ENCODE data around the gene FAM120C. TPM values are rescaled to one million over a fixed set of nuclear protein-coding genes. Genes with fewer than 3 reads are reported as not detected.

FAM120C gene
- total RNA-seq, 2 donors from 2014 or later: 13.5 to 14.0 TPM

GRCh38 chrX:54178100-54178940 is 4.7 kb downstream of the FAM120C start:
- peak overlapping the region; percentile 21 for H3K27ac Mint-ChIP-seq
- ATAC-seq (no peak), DNase-seq (no peak)
- no peak overlapping the region for H3K4me3 Mint-ChIP-seq
- peaks cover 8% of the 10 kb centered on the region for H3K36me3 Mint-ChIP-seq (ENCODE audit: low read depth)
- peaks cover 39% of the 10 kb centered on the region for H3K4me1 Mint-ChIP-seq
- no peaks in the 10 kb centered on the region for H3K27me3 Mint-ChIP-seq
- H3K9me3 ChIP-seq (ENCODE audit: control insufficient read depth, low read length, poor library complexity, severe bottlenecking): no peaks in the 10 kb centered on the region

DNA sequence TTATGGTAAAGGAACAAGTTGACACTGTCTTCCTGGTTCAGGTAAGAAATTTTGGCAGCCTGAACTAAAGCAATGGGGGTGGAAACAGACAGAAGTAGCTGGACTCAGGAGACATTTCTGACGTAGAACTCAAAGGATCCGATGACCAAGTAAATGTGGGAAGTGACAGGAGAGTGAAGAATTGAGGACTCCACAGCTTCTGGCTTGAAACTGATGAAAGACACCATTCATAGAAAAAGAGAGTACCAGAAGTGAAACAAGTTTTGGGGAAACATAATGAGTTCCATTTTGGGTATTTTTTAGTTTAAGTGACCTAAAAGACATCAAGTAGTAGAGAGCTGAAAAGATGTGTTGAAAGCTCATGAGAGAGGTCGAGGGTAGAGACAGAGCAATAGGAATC is 5.7 kb downstream of the FAM120C start:
- ATAC-seq (no peak), DNase-seq (no peak)
- Mint-ChIP-seq H3K36me3 (ENCODE audit: low read depth) (peaks cover 8% of the 10 kb centered on the region), H3K4me1 (peaks cover 39% of the 10 kb centered on the region), H3K4me3 (peak overlapping the region; percentile 39), H3K27me3 (no peaks in the 10 kb centered on the region), H3K27ac (no peak overlapping the region)
- no peaks in the 10 kb centered on the region for H3K9me3 ChIP-seq (ENCODE audit: control insufficient read depth, low read length, poor library complexity, severe bottlenecking)

GRCh38 chrX:54173791-54174190 is 9.3 kb downstream of the FAM120C start:
- no peak for DNase-seq

GRCh38 chrX:54172455-54172854 is 10.6 kb downstream of the FAM120C start:
- H3K27ac Mint-ChIP-seq: no peak overlapping the region
- peaks cover 5% of the 10 kb centered on the region for H3K4me1 Mint-ChIP-seq
- peaks cover 4% of the 10 kb centered on the region for H3K36me3 Mint-ChIP-seq (ENCODE audit: low read depth)
- no peak overlapping the region for H3K4me3 Mint-ChIP-seq
- no peaks in the 10 kb centered on the region for H3K9me3 ChIP-seq (ENCODE audit: control insufficient read depth, low read length, poor library complexity, severe bottlenecking)
- no peak for DNase-seq
- no peaks in the 10 kb centered on the region for H3K27me3 Mint-ChIP-seq
- ATAC-seq: no peak

More at GRCh38 chrX:54173791-54174190, 9.3 kb downstream of the FAM120C start:
- ATAC-seq: no peak
- H3K27ac Mint-ChIP-seq: no peak overlapping the region
- no peaks in the 10 kb centered on the region for H3K27me3 Mint-ChIP-seq
- H3K4me3 Mint-ChIP-seq: no peak overlapping the region
- no peaks in the 10 kb centered on the region for H3K9me3 ChIP-seq (ENCODE audit: control insufficient read depth, low read length, poor library complexity, severe bottlenecking)
- H3K36me3 Mint-ChIP-seq (ENCODE audit: low read depth): peaks cover 4% of the 10 kb centered on the region
- peaks cover 13% of the 10 kb centered on the region for H3K4me1 Mint-ChIP-seq

GRCh38 chrX:54171527-54172250 is 11.4 kb downstream of the FAM120C start:
- H3K36me3 Mint-ChIP-seq (ENCODE audit: low read depth): no peaks in the 10 kb centered on the region
- no peak for DNase-seq
- H3K4me1 Mint-ChIP-seq: no peaks in the 10 kb centered on the region
- ATAC-seq: no peak
- no peaks in the 10 kb centered on the region for H3K9me3 ChIP-seq (ENCODE audit: control insufficient read depth, low read length, poor library complexity, severe bottlenecking)
- H3K27me3 Mint-ChIP-seq: no peaks in the 10 kb centered on the region
- no peak overlapping the region for H3K4me3 Mint-ChIP-seq
- peak overlapping the region; percentile 65 for H3K27ac Mint-ChIP-seq

GRCh38 chrX:54171091-54171490 is 12.0 kb downstream of the FAM120C start:
- H3K36me3 Mint-ChIP-seq (ENCODE audit: low read depth): no peaks in the 10 kb centered on the region

DNA sequence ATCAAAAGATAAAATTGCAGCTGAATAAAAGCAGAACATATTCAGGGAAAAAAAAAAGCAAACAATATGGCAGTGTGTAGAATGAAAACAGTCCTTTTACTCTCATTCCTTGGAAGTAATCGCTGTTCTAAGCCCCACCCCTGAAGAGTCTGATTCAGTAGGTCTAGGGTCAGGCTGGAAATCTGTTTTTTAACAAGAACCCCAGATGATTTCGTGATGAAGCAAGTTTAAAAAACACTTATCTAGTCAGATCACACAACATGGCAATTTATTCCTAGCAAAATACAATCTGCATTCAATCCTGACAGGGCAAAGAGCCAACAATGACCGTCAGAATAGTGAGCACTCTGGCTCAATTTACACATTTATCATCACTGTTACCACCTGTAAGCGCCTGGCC is 16.1 kb downstream of the FAM120C start:
- H3K9me3 ChIP-seq (ENCODE audit: control insufficient read depth, low read length, poor library complexity, severe bottlenecking): no peaks in the 10 kb centered on the region
- no peaks in the 10 kb centered on the region for H3K36me3 Mint-ChIP-seq (ENCODE audit: low read depth)
- no peaks in the 10 kb centered on the region for H3K27me3 Mint-ChIP-seq
- no peak overlapping the region for H3K27ac Mint-ChIP-seq
- ATAC-seq (no peak), DNase-seq (no peak)
- H3K4me3 Mint-ChIP-seq: no peak overlapping the region
- no peaks in the 10 kb centered on the region for H3K4me1 Mint-ChIP-seq

More at GRCh38 chrX:54171091-54171490, 12.0 kb downstream of the FAM120C start:
- no peak for DNase-seq
- no peaks in the 10 kb centered on the region for H3K9me3 ChIP-seq (ENCODE audit: control insufficient read depth, low read length, poor library complexity, severe bottlenecking)
- no peak for ATAC-seq
- Mint-ChIP-seq H3K27ac (peak overlapping the region; percentile 65), H3K27me3 (no peaks in the 10 kb centered on the region), H3K4me3 (no peak overlapping the region), H3K4me1 (no peaks in the 10 kb centered on the region)

- no peak overlapping the region for H3K4me3 Mint-ChIP-seq
- H3K27ac Mint-ChIP-seq: no peak overlapping the region
- peaks cover 9% of the 10 kb centered on the region for H3K36me3 Mint-ChIP-seq (ENCODE audit: low read depth)
- H3K27me3 Mint-ChIP-seq: no peaks in the 10 kb centered on the region
- ATAC-seq: no peak
- H3K4me1 Mint-ChIP-seq: peaks cover 2% of the 10 kb centered on the region
- no peak for DNase-seq
- H3K9me3 ChIP-seq (ENCODE audit: control insufficient read depth, low read length, poor library complexity, severe bottlenecking): no peaks in the 10 kb centered on the region
These were observed 25.5 kb downstream of the FAM120C start for GRCh38 chrX:54157561-54157960.

- DNase-seq (no peak), ATAC-seq (no peak)
- Mint-ChIP-seq H3K27ac (no peak overlapping the region), H3K4me3 (no peak overlapping the region), H3K36me3 (ENCODE audit: low read depth) (peaks cover 6% of the 10 kb centered on the region), H3K27me3 (no peaks in the 10 kb centered on the region), H3K4me1 (no peaks in the 10 kb centered on the region)
- H3K9me3 ChIP-seq (ENCODE audit: control insufficient read depth, low read length, poor library complexity, severe bottlenecking): no peaks in the 10 kb centered on the region
These were observed 48.8 kb downstream of the FAM120C start for GRCh38 chrX:54134269-54134668.

DNA sequence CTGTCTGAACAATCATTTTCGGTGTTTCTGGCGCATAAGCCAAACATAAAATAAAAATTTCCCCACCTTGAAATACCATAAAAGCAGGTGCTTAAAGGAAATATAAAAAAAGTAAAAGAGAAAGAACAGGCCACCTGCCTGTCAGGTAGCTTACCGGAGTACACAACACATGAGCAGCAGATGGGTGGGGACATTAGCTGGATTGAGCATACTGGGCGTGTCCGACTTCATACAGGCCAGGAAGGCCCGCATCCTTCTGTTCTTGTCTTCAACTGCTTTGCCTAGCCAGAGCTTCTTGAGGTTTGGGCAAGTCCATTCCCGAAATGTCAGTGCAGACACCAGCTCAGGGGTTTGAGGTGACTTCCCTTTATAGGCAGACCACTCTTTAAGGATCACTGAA is 66.7 kb downstream of the FAM120C start:
- no peaks in the 10 kb centered on the region for H3K9me3 ChIP-seq (ENCODE audit: control insufficient read depth, low read length, poor library complexity, severe bottlenecking)
- no peak overlapping the region for H3K4me3 Mint-ChIP-seq
- no peaks in the 10 kb centered on the region for H3K27me3 Mint-ChIP-seq
- ATAC-seq (no peak), DNase-seq (no peak)
- no peaks in the 10 kb centered on the region for H3K36me3 Mint-ChIP-seq (ENCODE audit: low read depth)
- no peak overlapping the region for H3K27ac Mint-ChIP-seq
- peaks cover under 1% of the 10 kb centered on the region for H3K4me1 Mint-ChIP-seq

GRCh38 chrX:54093571-54093970 is 89.5 kb downstream of the FAM120C start:
- Mint-ChIP-seq H3K27ac (no peak overlapping the region), H3K4me1 (no peaks in the 10 kb centered on the region)

GRCh38 chrX:54093159-54093558 is 89.9 kb downstream of the FAM120C start:
- Mint-ChIP-seq H3K27ac (no peak overlapping the region), H3K4me1 (no peaks in the 10 kb centered on the region), H3K27me3 (no peaks in the 10 kb centered on the region), H3K36me3 (ENCODE audit: low read depth) (no peaks in the 10 kb centered on the region), H3K4me3 (no peak overlapping the region)
- H3K9me3 ChIP-seq (ENCODE audit: control insufficient read depth, low read length, poor library complexity, severe bottlenecking): no peaks in the 10 kb centered on the region
- DNase-seq (no peak), ATAC-seq (no peak)

More at GRCh38 chrX:54093571-54093970, 89.5 kb downstream of the FAM120C start:
- Mint-ChIP-seq H3K27me3 (no peaks in the 10 kb centered on the region), H3K4me3 (no peak overlapping the region), H3K36me3 (ENCODE audit: low read depth) (no peaks in the 10 kb centered on the region)
- DNase-seq (no peak), ATAC-seq (no peak)
- H3K9me3 ChIP-seq (ENCODE audit: control insufficient read depth, low read length, poor library complexity, severe bottlenecking): no peaks in the 10 kb centered on the region

DNA sequence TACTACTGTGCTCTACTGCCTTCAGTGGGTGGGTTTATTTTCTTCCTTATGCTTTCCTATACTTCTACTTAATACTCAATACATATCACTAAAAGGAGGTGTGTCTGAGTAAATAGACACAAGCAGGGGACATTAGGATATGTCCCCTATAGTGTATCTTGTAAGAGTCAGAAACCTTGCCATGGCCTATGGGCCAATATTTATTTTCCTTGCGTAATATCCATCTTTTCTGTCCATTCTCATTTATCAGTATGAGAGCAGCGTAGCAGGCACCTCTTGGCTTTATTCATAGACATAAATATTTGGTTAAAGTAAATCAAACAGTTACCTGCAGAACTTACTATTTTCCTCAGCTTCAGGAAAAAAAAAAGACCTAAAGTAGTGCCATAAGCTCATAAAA is 92.2 kb downstream of the FAM120C start:
- Mint-ChIP-seq H3K4me3 (no peak overlapping the region), H3K27me3 (no peaks in the 10 kb centered on the region), H3K36me3 (ENCODE audit: low read depth) (peaks cover 1% of the 10 kb centered on the region), H3K4me1 (no peaks in the 10 kb centered on the region), H3K27ac (no peak overlapping the region)
- no peaks in the 10 kb centered on the region for H3K9me3 ChIP-seq (ENCODE audit: control insufficient read depth, low read length, poor library complexity, severe bottlenecking)
- ATAC-seq (no peak), DNase-seq (no peak)
